SK-N-SH (cell line): ENCODE measurements around the gene NTRK2.

Experiments
- CHD2 ChIP-seq: fragments of 150-350 bp; IDR thresholded peaks from 2 replicates; pipeline ENCODE4 v1.6.1; 2018; ENCODE audit warnings: low read length; ENCODE audit not compliant: partially characterized antibody
- CTCF ChIP-seq: fragments of 200-600 bp; sonication (generic); IDR thresholded peaks from 2 replicates; pipeline ENCODE4 v1.6.1; 2017; ENCODE audit warnings: antibody characterized with exemption, mild to moderate bottlenecking, moderate library complexity
- FOXM1 ChIP-seq: IDR thresholded peaks from 2 replicates; pipeline ENCODE4 v1.4.0; 2012; ENCODE audit warnings: low read depth, mild to moderate bottlenecking
- MXI1 ChIP-seq: IDR thresholded peaks from 2 replicates; pipeline ENCODE4 v1.6.1; 2012; ENCODE audit warnings: mild to moderate bottlenecking, low read depth, low read length, improper control_type of control experiment
- POLR2AphosphoS5 ChIP-seq: IDR thresholded peaks from 2 replicates; pipeline ENCODE4 v1.6.1; 2012; ENCODE audit warnings: low read depth, low read length
- RFX5 ChIP-seq: IDR thresholded peaks from 2 replicates; pipeline ENCODE4 v1.6.1; 2012; ENCODE audit warnings: mild to moderate bottlenecking, improper control_type of control experiment, low read length
- TF ChIP-seq, protein P1 (sequence below): IDR thresholded peaks from 2 replicates; pipeline ENCODE4 v1.4.0; 2012; ENCODE audit warnings: low read depth, borderline replicate concordance
- TF ChIP-seq, protein P2 (sequence below): fragments of 150-350 bp; IDR thresholded peaks from 2 replicates; pipeline ENCODE4 v1.6.1; 2017; ENCODE audit warnings: antibody characterized with exemption, low read length, low read depth, borderline replicate concordance

- TF ChIP-seq, protein P1, sequence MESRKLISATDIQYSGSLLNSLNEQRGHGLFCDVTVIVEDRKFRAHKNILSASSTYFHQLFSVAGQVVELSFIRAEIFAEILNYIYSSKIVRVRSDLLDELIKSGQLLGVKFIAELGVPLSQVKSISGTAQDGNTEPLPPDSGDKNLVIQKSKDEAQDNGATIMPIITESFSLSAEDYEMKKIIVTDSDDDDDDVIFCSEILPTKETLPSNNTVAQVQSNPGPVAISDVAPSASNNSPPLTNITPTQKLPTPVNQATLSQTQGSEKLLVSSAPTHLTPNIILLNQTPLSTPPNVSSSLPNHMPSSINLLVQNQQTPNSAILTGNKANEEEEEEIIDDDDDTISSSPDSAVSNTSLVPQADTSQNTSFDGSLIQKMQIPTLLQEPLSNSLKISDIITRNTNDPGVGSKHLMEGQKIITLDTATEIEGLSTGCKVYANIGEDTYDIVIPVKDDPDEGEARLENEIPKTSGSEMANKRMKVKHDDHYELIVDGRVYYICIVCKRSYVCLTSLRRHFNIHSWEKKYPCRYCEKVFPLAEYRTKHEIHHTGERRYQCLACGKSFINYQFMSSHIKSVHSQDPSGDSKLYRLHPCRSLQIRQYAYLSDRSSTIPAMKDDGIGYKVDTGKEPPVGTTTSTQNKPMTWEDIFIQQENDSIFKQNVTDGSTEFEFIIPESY = no peak
- TF ChIP-seq POLR2AphosphoS5 (no peak), FOXM1 (no peak), CTCF (no peak), RFX5 (no peak), CHD2 (no peak), MXI1 (no peak)
- TF ChIP-seq, protein P2, sequence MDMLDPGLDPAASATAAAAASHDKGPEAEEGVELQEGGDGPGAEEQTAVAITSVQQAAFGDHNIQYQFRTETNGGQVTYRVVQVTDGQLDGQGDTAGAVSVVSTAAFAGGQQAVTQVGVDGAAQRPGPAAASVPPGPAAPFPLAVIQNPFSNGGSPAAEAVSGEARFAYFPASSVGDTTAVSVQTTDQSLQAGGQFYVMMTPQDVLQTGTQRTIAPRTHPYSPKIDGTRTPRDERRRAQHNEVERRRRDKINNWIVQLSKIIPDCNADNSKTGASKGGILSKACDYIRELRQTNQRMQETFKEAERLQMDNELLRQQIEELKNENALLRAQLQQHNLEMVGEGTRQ = no peak
Observed at GRCh38 chr9:84723426-84723825, 53.9 kb downstream of the NTRK2 start.
